OCI-LY7 (cell line): ENCODE data around the gene FBXW11. TPM values are rescaled to one million over a fixed set of nuclear protein-coding genes. Genes with fewer than 3 reads are reported as not detected.
"Not testable (repeated sequence)": the region's sequence is repeated elsewhere in the genome, so short reads cannot be mapped to it uniquely, and the experiment has no call there.

Experiments
- BruUV-seq: library from RNA; stranded (reverse); fragments of 400-500 nt; replicated peaks from 2 replicates; lab custom pipeline; 2021; lab: Mats Ljungman, UMichigan
- CTCF ChIA-PET: fragments of 300-600 bp; sonication (Branson Sonifier 250); formaldehyde crosslinking; loops from one replicate; lab custom pipeline; 2022; ENCODE audit warnings: antibody characterized with exemption; ENCODE audit not compliant: unreplicated experiment; lab: Charles Lee
- POLR2A ChIA-PET: fragments of 300-600 bp; sonication (Branson Sonifier 250); formaldehyde crosslinking; loops from one replicate; lab custom pipeline; 2022; ENCODE audit warnings: antibody characterized with exemption; lab: Charles Lee
- DNase-seq: peaks from one replicate; pipeline ENCODE4 v3.0.0-alpha.2; 2015; ENCODE audit warnings: low spot score
- H2AFZ ChIP-seq: fragments of 200-600 bp; sonication (generic), shearing (Covaris generic); 2 replicates; pipeline ENCODE4 v1.6.1; 2014; ENCODE audit warnings: mild to moderate bottlenecking, antibody characterized with exemption, low read length, moderate library complexity
- H3K27ac ChIP-seq: fragments of 200-600 bp; sonication (generic); 2 replicates; pipeline ENCODE4 v1.5.1; 2014; ENCODE audit warnings: mixed run types, low read depth, mild to moderate bottlenecking, moderate library complexity, low read length, inconsistent platforms; ENCODE audit not compliant: poor library complexity, severe bottlenecking
- H3K36me3 ChIP-seq: fragments of 200-600 bp; sonication (generic); 2 replicates; pipeline ENCODE4 v1.6.1; 2014; ENCODE audit warnings: mild to moderate bottlenecking, antibody characterized with exemption, low read length, moderate library complexity, mixed read lengths; ENCODE audit not compliant: insufficient read depth
- H3K4me1 ChIP-seq: fragments of 200-600 bp; sonication (generic); 2 replicates; pipeline ENCODE4 v1.5.1; 2014; ENCODE audit warnings: mild to moderate bottlenecking, low read length; ENCODE audit not compliant: insufficient read depth, poor library complexity, severe bottlenecking
- H3K4me2 ChIP-seq: fragments of 200-600 bp; sonication (generic); 2 replicates; pipeline ENCODE4 v1.6.1; 2014; ENCODE audit warnings: mild to moderate bottlenecking, low read length
- H3K4me3 ChIP-seq: fragments of 200-600 bp; sonication (generic); 2 replicates; pipeline ENCODE4 v1.5.1; 2014; ENCODE audit warnings: mild to moderate bottlenecking, low read depth, low read length; ENCODE audit not compliant: poor library complexity, severe bottlenecking
- H3K79me2 ChIP-seq: fragments of 200-600 bp; sonication (generic); 2 replicates; pipeline ENCODE4 v1.6.1; 2016; ENCODE audit warnings: low read depth, mild to moderate bottlenecking, low read length, moderate library complexity, mixed read lengths; ENCODE audit not compliant: insufficient read depth
- H3K9me2 ChIP-seq: fragments of 200-600 bp; sonication (generic); 2 replicates; pipeline ENCODE4 v1.6.1; 2016; ENCODE audit warnings: mild to moderate bottlenecking, low read length, mixed read lengths; ENCODE audit not compliant: insufficient read depth
- H3K9me3 ChIP-seq: fragments of 200-600 bp; sonication (generic); 2 replicates; pipeline ENCODE4 v1.6.1; 2014; ENCODE audit warnings: mild to moderate bottlenecking, mixed run types, low read length, mixed read lengths
- H4K20me1 ChIP-seq: fragments of 200-600 bp; sonication (generic); 2 replicates; pipeline ENCODE4 v1.6.1; 2014; ENCODE audit warnings: mild to moderate bottlenecking, antibody characterized with exemption, low read length, moderate library complexity, mixed read lengths; ENCODE audit not compliant: insufficient read depth
- EZH2phosphoT487 ChIP-seq: fragments of 200-600 bp; sonication (generic); IDR thresholded peaks from 2 replicates; pipeline ENCODE4 v1.6.1; 2018; ENCODE audit warnings: low read depth, borderline replicate concordance, mild to moderate bottlenecking, mixed run types, antibody characterized with exemption, low read length, moderate library complexity, mixed read lengths
- intact Hi-C: fragments of 100-400 bp; cut with micrococcal nuclease; formaldehyde crosslinking; loops from one replicate; pipeline ENCODE4 v1.10.0; 2022; ENCODE audit not compliant: unreplicated experiment
- total RNA-seq, 2 experiments: library from RNA; depleted of rRNA in 1 of 2; stranded (reverse); fragments of >200 nt in 1 of 2; shearing (Covaris generic) in 1 of 2; gene quantifications; 2 replicates each; pipeline ENCODE4 v1.2.3, GENCODE V29; 2014 to 2022
- TF ChIP-seq, protein P1 (sequence below): fragments of 200-600 bp; sonication (generic); conservative IDR thresholded peaks from 2 replicates; pipeline ENCODE4 v1.5.1; 2014; ENCODE audit warnings: mild to moderate bottlenecking, antibody characterized with exemption, low read length, moderate library complexity, mixed read lengths

Gene FBXW11
- total RNA-seq, 2 experiments from 2014 or later: 33.0 to 51.5 TPM

DNA sequence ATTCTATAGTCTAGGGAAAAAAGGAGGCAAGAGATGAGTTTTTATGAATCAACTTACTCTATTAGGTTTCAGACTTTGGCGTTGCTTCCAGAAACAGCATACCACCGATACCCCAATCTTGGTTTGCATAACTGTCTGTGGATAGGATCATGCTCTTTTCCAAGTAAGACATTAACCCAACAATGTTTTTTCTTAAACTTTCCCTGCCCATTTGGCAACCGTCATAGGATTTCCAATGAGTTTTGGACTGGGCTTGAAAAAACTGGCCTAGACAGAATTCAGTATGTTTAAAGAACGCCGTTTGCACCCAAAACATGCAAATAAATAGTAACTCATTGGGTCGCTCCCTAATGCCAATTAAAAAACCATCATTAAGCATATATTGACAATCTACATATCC lies 114.8 kb downstream of the FBXW11 start:
- no peak overlapping the region for H3K27ac ChIP-seq
- no peak overlapping the region for H3K4me2 ChIP-seq
- H3K4me3 ChIP-seq: no peak overlapping the region
- no peak overlapping the region for H2AFZ ChIP-seq
- peaks cover 14% of the 10 kb centered on the region for H3K36me3 ChIP-seq
- intact Hi-C loops: no loop called here
- no peak for DNase-seq
- H3K9me2 ChIP-seq: no peaks in the 10 kb centered on the region
- TF ChIP-seq, protein P1, sequence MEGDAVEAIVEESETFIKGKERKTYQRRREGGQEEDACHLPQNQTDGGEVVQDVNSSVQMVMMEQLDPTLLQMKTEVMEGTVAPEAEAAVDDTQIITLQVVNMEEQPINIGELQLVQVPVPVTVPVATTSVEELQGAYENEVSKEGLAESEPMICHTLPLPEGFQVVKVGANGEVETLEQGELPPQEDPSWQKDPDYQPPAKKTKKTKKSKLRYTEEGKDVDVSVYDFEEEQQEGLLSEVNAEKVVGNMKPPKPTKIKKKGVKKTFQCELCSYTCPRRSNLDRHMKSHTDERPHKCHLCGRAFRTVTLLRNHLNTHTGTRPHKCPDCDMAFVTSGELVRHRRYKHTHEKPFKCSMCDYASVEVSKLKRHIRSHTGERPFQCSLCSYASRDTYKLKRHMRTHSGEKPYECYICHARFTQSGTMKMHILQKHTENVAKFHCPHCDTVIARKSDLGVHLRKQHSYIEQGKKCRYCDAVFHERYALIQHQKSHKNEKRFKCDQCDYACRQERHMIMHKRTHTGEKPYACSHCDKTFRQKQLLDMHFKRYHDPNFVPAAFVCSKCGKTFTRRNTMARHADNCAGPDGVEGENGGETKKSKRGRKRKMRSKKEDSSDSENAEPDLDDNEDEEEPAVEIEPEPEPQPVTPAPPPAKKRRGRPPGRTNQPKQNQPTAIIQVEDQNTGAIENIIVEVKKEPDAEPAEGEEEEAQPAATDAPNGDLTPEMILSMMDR: no peak
- no peak for TF ChIP-seq EZH2phosphoT487
- no peaks in the 10 kb centered on the region for H4K20me1 ChIP-seq
- no peaks in the 10 kb centered on the region for H3K79me2 ChIP-seq
- POLR2A ChIA-PET: interaction anchor here (0.6 kb wide), 1 partner anchor 477 kb away, joined by 6 read pairs; no protein-coding TSS in a partner anchor
- CTCF ChIA-PET: no interaction called here
- no peaks in the 10 kb centered on the region for H3K4me1 ChIP-seq
- H3K9me3 ChIP-seq: no peaks in the 10 kb centered on the region
- BruUV-seq: no TSS peak

DNA sequence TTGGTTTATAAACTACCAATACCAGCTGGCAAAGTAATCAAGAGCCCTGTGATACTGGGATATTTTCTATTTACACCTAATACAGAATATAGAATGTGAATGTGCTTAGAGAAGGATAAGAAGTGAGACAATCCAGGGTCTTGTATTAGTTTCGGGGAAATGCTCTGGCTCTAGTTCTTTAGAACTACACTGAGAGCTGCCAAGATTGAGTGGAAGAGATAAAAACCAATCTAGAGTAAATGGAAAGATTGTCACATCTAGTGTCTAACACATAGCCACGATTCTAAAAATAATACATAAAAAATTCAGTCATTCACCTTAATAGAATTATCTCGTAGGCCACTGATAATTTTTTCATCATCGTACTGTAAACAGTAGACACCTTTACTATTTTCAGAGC lies 115.3 kb downstream of the FBXW11 start:
- no peaks in the 10 kb centered on the region for H3K9me3 ChIP-seq
- H3K9me2 ChIP-seq: no peaks in the 10 kb centered on the region
- DNase-seq: no peak
- H3K4me1 ChIP-seq: no peaks in the 10 kb centered on the region
- peaks cover 14% of the 10 kb centered on the region for H3K36me3 ChIP-seq
- no peaks in the 10 kb centered on the region for H4K20me1 ChIP-seq
- H3K4me2 ChIP-seq: no peak overlapping the region
- H2AFZ ChIP-seq: no peak overlapping the region
- BruUV-seq: no TSS peak
- CTCF ChIA-PET: no interaction called here
- POLR2A ChIA-PET: no interaction called here
- H3K4me3 ChIP-seq: no peak overlapping the region
- intact Hi-C loops: no loop called here
- H3K79me2 ChIP-seq: no peaks in the 10 kb centered on the region
- H3K27ac ChIP-seq: no peak overlapping the region
- TF ChIP-seq, protein P1: no peak
- TF ChIP-seq EZH2phosphoT487: no peak

DNA sequence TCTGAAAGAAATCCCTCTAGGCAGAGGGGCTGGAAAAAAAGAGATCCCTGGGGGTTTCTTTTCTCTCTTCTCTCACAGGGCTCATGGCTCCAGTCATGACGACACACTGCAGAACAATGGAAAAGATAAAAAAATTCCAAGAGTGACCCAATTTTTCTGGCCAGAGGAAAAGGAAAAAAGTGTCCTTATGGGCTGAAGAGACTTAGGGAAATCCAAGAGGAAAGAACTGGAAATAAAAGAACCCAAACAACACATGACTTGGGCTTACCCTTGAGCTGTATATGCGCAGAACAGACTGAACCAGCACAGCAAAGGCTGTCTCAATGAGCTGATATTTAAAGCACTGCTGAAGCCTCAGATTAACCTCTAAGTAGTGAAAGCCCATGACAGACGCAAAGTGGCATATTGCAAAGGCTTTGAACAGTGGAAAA lies 118.4 kb downstream of the FBXW11 start:
- Histone ChIP-seq H3K36me3 (peaks cover 27% of the 10 kb centered on the region), H3K27ac (no peak overlapping the region), H3K4me1 (no peaks in the 10 kb centered on the region), H2AFZ (no peak overlapping the region), H3K4me2 (no peak overlapping the region), H3K9me2 (no peaks in the 10 kb centered on the region), H3K9me3 (no peaks in the 10 kb centered on the region), H3K79me2 (no peaks in the 10 kb centered on the region), H3K4me3 (no peak overlapping the region), H4K20me1 (no peaks in the 10 kb centered on the region)
- intact Hi-C loops: no loop called here
- no TSS peak for BruUV-seq
- DNase-seq: no peak
- ChIA-PET CTCF (no interaction called here), POLR2A (interaction anchor here (0.7 kb wide), 1 partner anchor 963 kb away, joined by 3 read pairs; no protein-coding TSS in a partner anchor)
- TF ChIP-seq, protein P1: no peak
- TF ChIP-seq EZH2phosphoT487: no peak

DNA sequence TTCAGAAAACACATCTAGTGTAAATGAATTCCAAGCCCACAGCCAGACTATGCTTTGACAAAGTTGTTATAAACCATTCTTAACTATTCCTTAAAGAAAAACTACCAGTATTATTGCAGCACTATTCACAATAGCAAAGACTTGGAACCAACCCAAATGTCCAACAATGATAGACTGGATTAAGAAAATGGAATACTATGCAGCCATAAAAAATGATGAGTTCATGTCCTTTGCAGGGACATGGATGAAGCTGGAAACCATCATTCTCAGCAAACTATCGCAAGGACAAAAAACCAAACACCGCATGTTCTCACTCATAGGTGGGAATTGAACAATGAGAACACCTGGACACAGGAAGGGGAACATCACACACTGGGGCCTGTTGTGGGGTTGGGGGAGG lies 120.4 kb downstream of the FBXW11 start:
- H3K27ac ChIP-seq, H3K9me3 ChIP-seq, intact Hi-C loops, H4K20me1 ChIP-seq, H2AFZ ChIP-seq, H3K4me1 ChIP-seq, H3K79me2 ChIP-seq, POLR2A ChIA-PET, BruUV-seq, CTCF ChIA-PET, DNase-seq, H3K4me2 ChIP-seq, H3K9me2 ChIP-seq, H3K4me3 ChIP-seq: not testable (repeated sequence)
- peaks cover 24% of the 10 kb centered on the region for H3K36me3 ChIP-seq
